ENCODE results near the gene EPB41.

DNA sequence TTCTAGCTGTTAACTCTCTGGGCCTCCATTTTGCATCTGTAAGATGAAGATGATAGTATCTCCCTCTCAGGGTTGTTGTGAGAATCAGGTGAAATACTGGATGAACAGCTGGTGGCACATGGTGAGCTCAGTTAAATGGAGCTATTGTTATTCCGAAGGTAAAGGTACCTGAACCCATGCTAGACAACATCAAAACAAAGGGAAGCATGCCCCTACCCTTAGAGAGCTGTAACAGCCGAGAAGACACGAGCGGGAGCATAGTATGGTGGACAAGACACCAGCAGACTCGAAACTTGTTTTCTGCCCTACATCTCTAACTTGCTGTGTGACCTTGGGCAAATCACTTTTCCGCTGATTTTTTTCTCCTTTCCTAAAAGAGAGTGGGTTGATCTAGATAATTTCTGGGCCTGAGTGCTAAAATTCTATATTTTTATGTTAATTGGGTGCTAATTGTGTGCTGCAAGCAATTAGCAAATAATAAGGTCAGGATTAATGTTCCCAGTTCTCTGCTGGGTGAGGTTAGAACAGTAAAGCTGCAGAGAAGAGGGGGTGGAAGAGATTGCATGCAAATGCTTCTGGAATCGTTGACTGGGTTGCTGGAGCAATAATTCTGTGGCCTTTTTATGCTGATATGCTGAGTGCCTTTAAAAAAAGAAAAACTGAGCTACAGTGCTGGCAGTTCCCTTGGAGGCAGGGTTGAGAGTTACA lies 198.5 kb downstream of the EPB41 start:
- TF ChIP-seq, protein P1, sequence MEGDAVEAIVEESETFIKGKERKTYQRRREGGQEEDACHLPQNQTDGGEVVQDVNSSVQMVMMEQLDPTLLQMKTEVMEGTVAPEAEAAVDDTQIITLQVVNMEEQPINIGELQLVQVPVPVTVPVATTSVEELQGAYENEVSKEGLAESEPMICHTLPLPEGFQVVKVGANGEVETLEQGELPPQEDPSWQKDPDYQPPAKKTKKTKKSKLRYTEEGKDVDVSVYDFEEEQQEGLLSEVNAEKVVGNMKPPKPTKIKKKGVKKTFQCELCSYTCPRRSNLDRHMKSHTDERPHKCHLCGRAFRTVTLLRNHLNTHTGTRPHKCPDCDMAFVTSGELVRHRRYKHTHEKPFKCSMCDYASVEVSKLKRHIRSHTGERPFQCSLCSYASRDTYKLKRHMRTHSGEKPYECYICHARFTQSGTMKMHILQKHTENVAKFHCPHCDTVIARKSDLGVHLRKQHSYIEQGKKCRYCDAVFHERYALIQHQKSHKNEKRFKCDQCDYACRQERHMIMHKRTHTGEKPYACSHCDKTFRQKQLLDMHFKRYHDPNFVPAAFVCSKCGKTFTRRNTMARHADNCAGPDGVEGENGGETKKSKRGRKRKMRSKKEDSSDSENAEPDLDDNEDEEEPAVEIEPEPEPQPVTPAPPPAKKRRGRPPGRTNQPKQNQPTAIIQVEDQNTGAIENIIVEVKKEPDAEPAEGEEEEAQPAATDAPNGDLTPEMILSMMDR (IDR thresholded peaks at IDR 0.05): no peak
- no peak for TF ChIP-seq POLR2A (IDR thresholded peaks at IDR 0.05)

Data from ovary (tissue), 3 donors.